Memory B cell (primary cell): Measurements from ENCODE around the gene ARHGAP30.

ENCODE experiments used
- ATAC-seq: fragments of 150-1000 bp; cut with Tn5 transposase; 2 replicates; pipeline ENCODE4 v1.10.0; 2021; ENCODE audit warnings: low read depth, mild to moderate bottlenecking, moderate library complexity
- DNase-seq, 2 donors: peaks; one replicate each; pipeline ENCODE4 v3.0.0; 2022; ENCODE audit warnings: low spot score in 2 of 2
- H3K27ac Mint-ChIP-seq: one replicate; pipeline ENCODE4 v1.8.0; 2022; ENCODE audit warnings: mild to moderate bottlenecking, moderate library complexity, mixed read lengths
- H3K27me3 Mint-ChIP-seq: one replicate; pipeline ENCODE4 v1.8.0; 2022; ENCODE audit warnings: mixed read lengths
- H3K36me3 Mint-ChIP-seq: one replicate; pipeline ENCODE4 v1.8.0; 2022; ENCODE audit warnings: mild to moderate bottlenecking, mixed read lengths
- H3K4me1 Mint-ChIP-seq: one replicate; pipeline ENCODE4 v1.8.0; 2022; ENCODE audit warnings: mixed read lengths
- H3K4me3 Mint-ChIP-seq: one replicate; pipeline ENCODE4 v1.8.0; 2022; ENCODE audit warnings: mild to moderate bottlenecking, moderate library complexity, mixed read lengths
- H3K9me3 Mint-ChIP-seq: one replicate; pipeline ENCODE4 v1.8.0; 2022; ENCODE audit warnings: mixed read lengths

Gene ARHGAP30

DNA sequence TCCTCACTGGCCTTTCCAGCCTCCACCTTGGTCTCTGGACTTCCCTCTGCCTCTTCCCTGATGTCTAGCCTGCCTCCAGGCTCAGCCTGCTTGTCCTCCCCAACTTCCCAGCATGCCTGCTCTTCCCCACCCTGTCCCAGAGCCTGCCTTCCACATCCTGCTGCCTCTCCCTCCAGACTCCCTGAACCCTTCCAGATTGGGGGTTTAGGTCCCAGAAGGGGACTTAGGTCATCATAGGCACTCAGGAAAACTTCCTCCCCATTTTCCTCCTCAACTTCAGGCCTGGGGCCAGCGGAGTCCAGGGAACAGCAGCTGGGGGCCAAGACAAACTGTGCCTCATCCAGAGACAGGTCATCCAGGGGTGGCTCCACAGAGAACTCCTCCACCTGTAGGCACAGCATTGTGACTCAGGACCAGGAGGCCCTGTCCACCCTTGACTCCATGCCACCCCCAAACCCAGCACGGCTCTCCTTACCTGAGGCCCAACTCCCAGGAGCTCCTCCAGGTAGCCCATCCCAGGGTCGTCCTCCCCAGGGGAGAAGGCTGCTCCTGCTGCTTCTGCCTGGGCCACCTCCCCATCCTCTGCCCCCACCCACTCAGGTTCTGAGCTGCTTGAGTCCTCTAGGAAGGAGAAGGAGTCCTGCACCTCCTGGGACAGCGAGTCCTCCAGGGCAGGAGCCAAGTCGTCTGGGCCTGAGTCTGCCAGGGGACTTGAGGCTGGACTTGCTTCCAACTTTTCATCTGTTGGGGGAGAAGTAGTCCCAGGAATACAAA is 20.6 kb downstream of the ARHGAP30 start:
- H3K27ac Mint-ChIP-seq = peak overlapping the region; percentile 97
- DNase-seq = no peak
- ATAC-seq = no peak
- no peaks in the 10 kb centered on the region for H3K27me3 Mint-ChIP-seq
- H3K4me3 Mint-ChIP-seq = no peak overlapping the region
- peaks cover 33% of the 10 kb centered on the region for H3K36me3 Mint-ChIP-seq
- H3K9me3 Mint-ChIP-seq = no peaks in the 10 kb centered on the region
- H3K4me1 Mint-ChIP-seq = peaks cover 25% of the 10 kb centered on the region

DNA sequence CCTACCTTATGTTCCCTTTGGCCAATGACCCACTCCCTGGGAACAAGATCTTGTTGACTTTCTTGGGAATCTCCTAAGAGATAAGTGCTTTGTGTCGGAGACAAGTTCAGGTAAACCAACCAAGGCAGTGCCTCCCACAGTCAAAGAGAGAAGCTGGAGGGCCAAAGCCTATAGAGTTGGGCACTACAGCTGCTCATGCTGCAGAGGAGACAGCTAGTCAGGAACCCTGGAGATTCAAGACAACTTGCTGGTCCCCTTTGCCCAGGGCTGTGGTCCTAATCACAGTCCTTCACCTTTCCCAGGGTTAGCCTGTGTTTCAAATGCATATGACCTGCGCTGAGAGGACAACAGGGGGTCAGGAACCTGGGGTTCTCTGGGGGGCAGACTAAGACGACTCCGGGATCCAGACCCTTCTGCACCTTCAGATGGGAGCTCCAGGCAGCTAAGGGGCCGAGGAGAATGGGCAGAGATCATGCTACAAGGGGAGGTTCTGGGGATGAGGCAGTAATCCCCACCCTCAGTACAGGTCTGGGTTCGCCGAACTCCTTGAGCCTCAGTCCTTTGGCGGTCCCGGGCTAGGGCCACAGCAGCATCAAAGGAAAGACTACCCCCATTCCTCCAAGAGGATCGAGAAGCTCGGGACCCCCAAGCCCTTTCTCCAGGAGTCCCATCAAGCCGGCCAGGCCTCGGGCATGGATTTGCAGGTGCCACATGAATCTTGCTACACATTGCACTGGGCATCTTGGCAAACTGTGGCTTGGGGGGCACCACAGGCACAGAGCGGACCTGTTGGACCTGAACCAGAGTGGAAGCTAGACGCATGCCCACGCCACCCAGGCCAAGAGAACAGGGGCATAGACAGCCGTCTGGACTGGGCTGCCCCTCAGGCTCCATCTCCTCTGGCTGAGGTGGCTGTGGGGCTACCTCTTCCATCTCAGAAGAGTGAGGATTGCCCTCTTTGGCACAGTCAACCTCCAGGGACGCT is 22.0 kb downstream of the ARHGAP30 start:
- Mint-ChIP-seq H3K9me3 (no peaks in the 10 kb centered on the region), H3K27ac (peak overlapping the region; percentile 97), H3K27me3 (no peaks in the 10 kb centered on the region), H3K4me1 (peaks cover 27% of the 10 kb centered on the region), H3K36me3 (peaks cover 32% of the 10 kb centered on the region), H3K4me3 (no peak overlapping the region)
- no peak for DNase-seq
- no peak for ATAC-seq

GRCh38 chr1:161046605-161047228 is 23.0 kb downstream of the ARHGAP30 start:
- Mint-ChIP-seq H3K36me3 (peaks cover 37% of the 10 kb centered on the region), H3K4me3 (peak overlapping the region; percentile 94), H3K27me3 (no peaks in the 10 kb centered on the region), H3K9me3 (no peaks in the 10 kb centered on the region), H3K27ac (peak overlapping the region; percentile 97), H3K4me1 (peaks cover 36% of the 10 kb centered on the region)
- DNase-seq (peak; percentile 46 to 53), ATAC-seq (peak; percentile 56)

DNA sequence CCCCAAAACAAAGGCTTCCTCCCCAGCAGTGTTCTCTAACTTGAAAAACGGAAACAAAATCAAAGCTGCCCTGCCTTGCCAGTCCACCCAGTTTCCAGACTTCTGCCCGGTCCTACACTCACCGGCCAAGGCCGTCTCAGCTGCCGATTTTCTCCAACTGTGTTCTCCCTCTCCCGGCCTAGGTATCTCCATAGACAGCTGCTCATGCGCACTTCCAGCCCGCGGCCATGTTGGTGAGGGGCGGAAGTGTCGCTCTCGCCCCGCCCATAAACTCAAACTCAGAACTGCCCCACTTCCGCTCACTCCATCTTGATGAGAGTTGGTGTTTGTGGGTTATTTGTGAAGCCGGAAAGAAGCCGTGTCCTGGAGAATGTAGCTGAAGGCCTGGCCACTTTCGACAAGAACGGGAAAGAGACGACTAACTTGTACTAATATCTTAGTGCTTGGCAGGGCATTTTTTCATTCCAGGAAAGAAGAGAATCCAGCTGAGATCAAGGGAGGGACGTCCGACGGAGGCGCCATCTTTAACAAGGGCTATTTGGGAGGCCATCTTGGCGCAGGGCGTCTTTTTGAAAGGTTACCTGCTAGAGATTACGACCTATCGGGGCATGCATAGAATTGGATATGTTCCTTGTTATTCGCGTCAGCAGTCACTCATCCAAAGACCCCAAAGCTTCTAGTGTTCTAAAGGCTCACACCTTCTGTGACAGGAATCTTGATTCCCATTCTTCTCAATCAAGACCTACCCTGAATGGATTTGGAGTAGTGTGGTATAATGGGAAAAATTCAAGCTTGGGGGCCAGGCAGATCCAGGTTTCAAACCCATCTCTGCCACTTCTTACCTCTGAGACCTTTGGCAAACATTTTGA is 23.7 kb downstream of the ARHGAP30 start, which contains the start of gene USF1:
Gene USF1, minus strand, starts transcription at position 242 of the 869 bp plus-strand sequence. CDS start 2,702 bp downstream, outside the sequence.
- DNase-seq = peak; percentile 92 to 94
- peak within 1 kb of the TSS; percentile 97 for H3K27ac Mint-ChIP-seq
- H3K4me1 Mint-ChIP-seq = peaks cover 41% of the 10 kb centered on the region
- no peaks in the 10 kb centered on the region for H3K27me3 Mint-ChIP-seq
- peak within 1 kb of the TSS; percentile 94 for H3K4me3 Mint-ChIP-seq
- no peaks in the 10 kb centered on the region for H3K9me3 Mint-ChIP-seq
- H3K36me3 Mint-ChIP-seq = peaks cover 39% of the 10 kb centered on the region
- ATAC-seq = peak; percentile 71

GRCh38 chr1:161044908-161045735 is 24.6 kb downstream of the ARHGAP30 start:
- H3K9me3 Mint-ChIP-seq = no peaks in the 10 kb centered on the region
- ATAC-seq (peak; percentile 62), DNase-seq (peak; percentile 63 to 66)
- H3K4me1 Mint-ChIP-seq = peaks cover 41% of the 10 kb centered on the region
- H3K36me3 Mint-ChIP-seq = peaks cover 39% of the 10 kb centered on the region
- no peaks in the 10 kb centered on the region for H3K27me3 Mint-ChIP-seq
- peak overlapping the region; percentile 94 for H3K4me3 Mint-ChIP-seq
- H3K27ac Mint-ChIP-seq = peak overlapping the region; percentile 97

DNA sequence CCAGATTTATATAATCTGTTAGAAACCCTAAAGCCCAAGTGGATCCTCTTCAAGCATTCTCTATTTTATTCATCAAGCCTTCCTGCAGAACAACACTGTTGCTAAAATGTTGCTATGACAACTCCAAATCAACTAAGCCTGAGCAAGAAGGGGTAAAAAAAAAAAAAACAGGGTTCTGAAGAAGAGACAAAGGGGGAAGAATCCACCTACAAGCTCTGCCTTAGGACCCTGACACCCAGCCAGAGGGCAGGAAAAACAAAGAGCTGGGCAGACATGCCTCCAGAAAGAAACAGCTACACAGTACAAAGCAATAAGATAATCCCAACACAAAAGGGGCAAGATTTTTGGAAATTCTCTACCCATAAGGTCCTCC is 25.2 kb downstream of the ARHGAP30 start:
- DNase-seq = no peak
- Mint-ChIP-seq H3K27ac (peak overlapping the region; percentile 97), H3K4me3 (peak overlapping the region; percentile 94), H3K36me3 (peaks cover 39% of the 10 kb centered on the region), H3K9me3 (no peaks in the 10 kb centered on the region), H3K27me3 (no peaks in the 10 kb centered on the region), H3K4me1 (peaks cover 41% of the 10 kb centered on the region)
- ATAC-seq = no peak

GRCh38 chr1:161039546-161039945 is 30.1 kb downstream of the ARHGAP30 start:
- peaks cover 27% of the 10 kb centered on the region for H3K36me3 Mint-ChIP-seq
- no peaks in the 10 kb centered on the region for H3K27me3 Mint-ChIP-seq
- peaks cover 24% of the 10 kb centered on the region for H3K4me1 Mint-ChIP-seq
- peak overlapping the region; percentile 82 for H3K27ac Mint-ChIP-seq
- ATAC-seq (no peak), DNase-seq (no peak)
- no peaks in the 10 kb centered on the region for H3K9me3 Mint-ChIP-seq
- H3K4me3 Mint-ChIP-seq = peak overlapping the region; percentile 70

- peak overlapping the region; percentile 82 for H3K27ac Mint-ChIP-seq
- H3K36me3 Mint-ChIP-seq = peaks cover 27% of the 10 kb centered on the region
- H3K4me1 Mint-ChIP-seq = peaks cover 24% of the 10 kb centered on the region
These were observed 30.5 kb downstream of the ARHGAP30 start for GRCh38 chr1:161039154-161039545.

GRCh38 chr1:161038523-161039153 is 31.1 kb downstream of the ARHGAP30 start, which contains the start of gene TSTD1:
TSTD1 (minus strand) TSS chr1:161038964; CDS start chr1:161038889, 75 bp downstream.
- Mint-ChIP-seq H3K36me3 (peaks cover 27% of the 10 kb centered on the region), H3K27ac (peak within 1 kb of the TSS; percentile 82), H3K4me3 (peak within 1 kb of the TSS; percentile 84), H3K9me3 (no peaks in the 10 kb centered on the region), H3K4me1 (peaks cover 24% of the 10 kb centered on the region), H3K27me3 (no peaks in the 10 kb centered on the region)
- DNase-seq (peak; percentile 77 to 85), ATAC-seq (peak; percentile 92)

More at GRCh38 chr1:161039154-161039545, 30.5 kb downstream of the ARHGAP30 start:
- ATAC-seq = no peak
- Mint-ChIP-seq H3K27me3 (no peaks in the 10 kb centered on the region), H3K9me3 (no peaks in the 10 kb centered on the region), H3K4me3 (peak overlapping the region; percentile 84)
- DNase-seq = no peak

- Mint-ChIP-seq H3K4me1 (peaks cover 26% of the 10 kb centered on the region), H3K4me3 (peak overlapping the region; percentile 84), H3K36me3 (peaks cover 25% of the 10 kb centered on the region), H3K9me3 (no peaks in the 10 kb centered on the region), H3K27ac (peak overlapping the region; percentile 82), H3K27me3 (no peaks in the 10 kb centered on the region)
- DNase-seq = no peak
- no peak for ATAC-seq
These were observed 31.8 kb downstream of the ARHGAP30 start for GRCh38 chr1:161037661-161038522.

DNA sequence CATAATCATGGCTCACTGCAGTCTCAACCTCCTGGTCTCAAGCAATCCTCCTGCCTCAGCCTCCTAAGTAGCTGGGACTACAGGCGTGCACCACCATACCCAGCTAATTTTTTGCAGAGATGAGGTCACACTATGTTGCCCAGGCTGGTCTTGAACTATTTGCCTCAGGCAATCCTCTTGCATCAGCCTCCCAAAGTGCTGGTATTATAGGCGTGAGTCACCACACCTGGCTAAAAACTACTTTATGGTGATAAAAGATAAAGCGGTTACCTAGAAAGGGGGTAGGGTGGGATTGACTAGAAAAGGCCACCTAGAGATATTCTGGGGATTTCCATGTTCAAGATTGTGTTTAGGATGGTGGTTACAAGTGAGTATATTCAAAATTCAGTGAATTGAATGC is 35.9 kb downstream of the ARHGAP30 start:
- H3K36me3 Mint-ChIP-seq = peaks cover 1% of the 10 kb centered on the region
- H3K27ac Mint-ChIP-seq = no peak overlapping the region
- peaks cover 15% of the 10 kb centered on the region for H3K4me1 Mint-ChIP-seq
- no peak for DNase-seq
- no peaks in the 10 kb centered on the region for H3K9me3 Mint-ChIP-seq
- no peaks in the 10 kb centered on the region for H3K27me3 Mint-ChIP-seq
- no peak overlapping the region for H3K4me3 Mint-ChIP-seq
- no peak for ATAC-seq
